ENCODE results near the gene ANKRD2. TPM values are rescaled to one million over a fixed set of nuclear protein-coding genes. Genes with fewer than 3 reads are reported as not detected.
"Not testable (repeated sequence)": the region's sequence is repeated elsewhere in the genome, so short reads cannot be mapped to it uniquely, and the experiment has no call there.

ANKRD2 gene
- total RNA-seq, 2 experiments from 2014 or later: 0.26 TPM; not detected in 1

DNA sequence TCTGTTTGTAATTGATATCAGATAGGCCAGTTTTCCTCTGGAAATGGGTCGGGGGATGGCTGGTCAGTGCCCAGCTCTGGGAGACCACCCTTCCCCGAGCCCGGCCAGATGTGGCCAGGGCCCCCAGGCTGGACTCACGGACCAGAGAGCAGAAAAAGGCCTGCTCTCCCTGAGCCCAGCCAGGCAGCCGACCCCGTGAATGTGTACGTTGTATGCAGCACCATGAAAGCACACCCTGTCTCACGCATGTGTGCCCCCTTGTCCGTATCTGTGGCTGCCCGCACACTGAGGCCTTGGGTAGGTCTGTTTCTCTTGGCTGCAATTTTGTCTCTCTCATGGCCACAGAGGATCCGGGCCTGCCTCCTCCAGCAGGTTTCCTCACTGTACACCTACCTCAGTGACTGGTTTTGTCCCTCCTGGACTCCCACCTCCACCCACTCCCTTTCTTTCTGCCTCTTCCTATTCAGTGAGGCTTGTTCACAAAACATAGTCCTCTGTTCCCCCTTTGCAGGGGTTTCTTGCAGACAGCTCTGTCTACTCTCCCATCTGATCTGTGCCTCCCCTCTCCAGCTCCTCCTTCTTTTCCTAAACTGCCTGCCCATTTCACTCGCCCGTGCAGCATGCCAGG, 23.6 kb upstream of the ANKRD2 start:
- Mint-ChIP-seq H3K27me3 (ENCODE audit: low read depth) (no peaks in the 10 kb centered on the region), H3K27ac (no peak overlapping the region), H3K4me3 (no peak overlapping the region), H3K4me1 (ENCODE audit: low read depth) (no peaks in the 10 kb centered on the region), H3K36me3 (ENCODE audit: low read depth) (no peaks in the 10 kb centered on the region), H3K9me3 (ENCODE audit: insufficient read depth) (no peaks in the 10 kb centered on the region)
- no peak for ATAC-seq
- ChIA-PET POLR2A (no interaction called here), CTCF (no interaction called here)
- DNase-seq: no peak

DNA sequence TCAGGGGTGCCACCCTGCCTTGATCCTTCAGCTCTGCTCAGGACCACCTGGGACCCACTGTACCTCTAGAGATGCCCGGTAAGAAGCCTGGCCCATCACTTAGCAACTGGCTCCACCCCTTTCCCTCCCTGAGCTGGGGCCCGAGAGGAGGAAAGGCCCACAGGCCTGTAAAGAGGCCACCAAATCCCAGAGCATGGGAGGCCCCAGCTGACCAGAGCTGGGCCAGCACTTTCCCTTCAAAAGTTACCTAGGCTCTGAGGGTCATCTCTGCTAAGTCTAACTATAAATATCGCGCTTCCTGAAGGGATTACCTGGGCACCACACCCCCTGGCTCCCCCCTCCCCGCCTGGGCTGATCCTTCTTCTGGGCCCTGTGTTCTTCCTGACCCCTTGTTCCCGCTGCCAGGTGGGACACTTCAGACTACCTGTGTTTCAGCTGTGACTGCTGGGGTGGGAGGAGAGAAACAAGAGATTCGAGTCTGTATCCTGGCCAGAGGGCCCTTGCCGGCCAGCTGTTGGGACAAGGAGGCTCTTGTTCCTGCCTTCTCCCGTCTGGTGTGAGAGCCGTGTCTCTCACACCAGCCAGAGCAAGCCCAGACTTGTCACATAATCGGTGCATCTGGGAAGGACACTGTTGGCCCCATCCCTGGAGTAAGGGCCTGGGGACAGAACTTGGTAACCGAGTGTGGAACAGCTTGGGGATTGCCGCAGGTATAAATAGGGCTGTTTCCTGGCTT, 22.8 kb upstream of the ANKRD2 start:
- H3K4me1 Mint-ChIP-seq (ENCODE audit: low read depth): no peaks in the 10 kb centered on the region
- DNase-seq (no peak), ATAC-seq (no peak)
- H3K36me3 Mint-ChIP-seq (ENCODE audit: low read depth): no peaks in the 10 kb centered on the region
- no peaks in the 10 kb centered on the region for H3K9me3 Mint-ChIP-seq (ENCODE audit: insufficient read depth)
- no peak overlapping the region for H3K4me3 Mint-ChIP-seq
- POLR2A ChIA-PET: no interaction called here
- H3K27me3 Mint-ChIP-seq (ENCODE audit: low read depth): no peaks in the 10 kb centered on the region
- no peak overlapping the region for H3K27ac Mint-ChIP-seq
- CTCF ChIA-PET: interaction anchor here (0.9 to 1.3 kb wide), 2 partner anchors 10 to 85 kb away, joined by 3 read pairs; no protein-coding TSS in a partner anchor

DNA sequence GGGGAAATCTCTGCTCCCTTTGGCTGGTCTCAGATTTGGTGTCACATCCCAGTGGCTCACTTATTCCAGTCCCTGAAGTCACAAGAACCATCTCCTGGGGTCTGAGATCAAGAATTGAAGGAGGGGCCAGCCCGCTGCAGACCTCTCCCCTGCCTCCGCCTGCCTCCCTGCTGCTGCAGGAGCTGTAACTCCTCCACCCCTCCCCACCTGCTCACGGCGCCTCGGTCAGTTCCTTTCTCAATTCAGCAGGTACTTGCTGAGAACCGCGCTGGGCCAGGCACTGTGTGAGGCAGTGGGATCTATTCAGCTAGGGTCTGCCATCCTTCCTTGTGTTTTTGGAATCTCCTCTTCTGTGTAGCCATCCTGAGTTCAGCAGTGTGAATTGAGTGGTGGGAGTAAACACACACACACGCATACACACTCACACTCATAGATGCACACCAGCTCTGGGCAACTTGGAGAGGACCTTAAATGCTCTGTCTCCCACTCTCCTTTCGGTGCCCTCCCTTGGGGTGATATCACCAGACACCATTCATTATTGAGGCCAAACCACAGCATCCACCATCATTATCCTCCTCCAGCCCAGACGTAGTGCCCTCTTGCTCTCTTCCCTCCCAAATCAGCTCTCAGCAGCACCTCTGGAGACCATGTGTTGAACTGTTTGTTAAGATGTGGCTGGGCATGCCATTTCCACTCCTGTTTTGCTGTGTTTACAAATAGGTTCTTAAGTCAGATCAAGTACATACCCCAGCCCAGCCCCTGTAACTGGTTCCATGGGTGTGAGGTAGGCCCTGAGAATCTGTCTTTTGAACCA, 22.0 kb upstream of the ANKRD2 start:
- DNase-seq (no peak), ATAC-seq (no peak)
- POLR2A ChIA-PET: no interaction called here
- Mint-ChIP-seq H3K27me3 (ENCODE audit: low read depth) (peaks cover 1% of the 10 kb centered on the region), H3K27ac (no peak overlapping the region), H3K4me1 (ENCODE audit: low read depth) (no peaks in the 10 kb centered on the region), H3K36me3 (ENCODE audit: low read depth) (no peaks in the 10 kb centered on the region), H3K9me3 (ENCODE audit: insufficient read depth) (peaks cover 4% of the 10 kb centered on the region), H3K4me3 (no peak overlapping the region)
- CTCF ChIA-PET: interaction anchor here (0.9 to 1.3 kb wide), 3 partner anchors 8 to 86 kb away, joined by 3 to 5 read pairs (median 3); no protein-coding TSS in a partner anchor

DNA sequence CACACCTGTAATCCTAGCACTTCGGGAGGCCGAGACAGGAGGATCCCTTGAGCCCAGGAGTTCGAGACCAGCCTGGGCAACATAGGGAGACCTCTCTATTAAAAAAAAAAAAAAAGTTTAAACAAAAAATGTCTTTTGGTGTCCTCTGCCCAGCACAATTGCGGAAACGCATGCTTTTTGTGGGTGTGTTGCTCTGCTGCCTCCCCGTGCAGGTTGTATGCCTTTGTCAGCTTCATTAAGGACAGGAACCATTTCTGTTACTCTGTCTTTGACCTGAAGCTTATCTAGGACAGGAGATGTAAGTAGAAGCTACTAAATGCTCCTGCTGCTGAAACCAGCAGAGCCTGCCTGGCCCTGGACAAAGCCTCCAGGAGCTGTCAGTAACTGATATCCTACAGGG, 21.3 kb upstream of the ANKRD2 start:
- CTCF ChIA-PET: interaction anchor here (1.3 to 4.1 kb wide), 2 partner anchors 9 to 88 kb away, joined by 5 to 49 read pairs; no protein-coding TSS in a partner anchor
- Mint-ChIP-seq H3K27ac (no peak overlapping the region), H3K9me3 (ENCODE audit: insufficient read depth) (peaks cover 4% of the 10 kb centered on the region), H3K4me1 (ENCODE audit: low read depth) (no peaks in the 10 kb centered on the region), H3K36me3 (ENCODE audit: low read depth) (no peaks in the 10 kb centered on the region), H3K27me3 (ENCODE audit: low read depth) (peaks cover 1% of the 10 kb centered on the region), H3K4me3 (no peak overlapping the region)
- POLR2A ChIA-PET: interaction anchor here (1.5 kb wide), 1 partner anchor 13 kb away, joined by 4 read pairs; no protein-coding TSS in a partner anchor
- no peak for ATAC-seq
- no peak for DNase-seq

DNA sequence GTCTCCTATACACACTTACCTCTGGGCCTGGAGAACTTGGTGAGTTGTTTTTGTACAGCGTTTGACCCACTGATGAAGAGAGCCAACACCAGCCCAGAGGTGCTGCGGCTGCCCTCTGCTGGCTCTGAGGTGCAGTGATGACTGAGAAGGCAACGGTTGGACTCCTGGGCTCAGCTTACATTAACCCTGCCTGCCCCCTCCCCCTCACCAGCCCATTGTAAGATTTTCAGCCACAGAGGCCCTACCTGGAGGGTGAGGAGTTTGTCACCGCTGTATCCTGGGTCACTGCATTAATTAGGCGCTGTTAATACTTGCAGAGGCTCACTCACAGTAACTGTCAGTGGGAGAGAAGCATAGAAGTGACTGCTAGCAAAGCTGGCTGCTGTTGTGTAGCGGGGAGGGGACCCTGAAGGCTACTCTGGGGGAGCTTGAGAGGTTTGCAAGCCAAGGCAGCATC, 19.0 kb upstream of the ANKRD2 start:
- CTCF ChIA-PET: interaction anchor here (0.6 to 4.1 kb wide), 20 partner anchors 8 to 146 kb away, joined by 3 to 49 read pairs (median 4); partner anchors contain the start of gene ANKRD2

DNA sequence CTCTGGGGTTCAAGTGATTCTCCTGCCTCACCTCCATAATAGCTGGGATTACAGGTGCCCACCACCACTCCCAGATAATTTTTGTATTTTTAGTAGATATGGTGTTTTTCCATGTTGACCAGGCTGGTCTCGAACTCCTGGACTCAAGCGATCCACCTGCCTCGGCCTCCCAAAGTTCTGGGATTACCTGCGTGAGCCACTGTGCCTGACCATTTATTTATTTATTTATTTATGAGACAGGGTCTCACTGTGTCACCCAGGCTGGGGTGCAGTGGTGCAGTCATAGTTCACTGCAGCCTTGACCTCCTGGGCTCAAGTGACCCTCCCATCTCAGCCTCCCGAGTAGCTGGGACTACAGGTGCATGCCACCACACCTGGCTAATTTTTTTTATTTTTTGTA, 18.2 kb upstream of the ANKRD2 start:
- H3K4me1 Mint-ChIP-seq (ENCODE audit: low read depth); H3K27me3 Mint-ChIP-seq (ENCODE audit: low read depth); DNase-seq; H3K9me3 Mint-ChIP-seq (ENCODE audit: insufficient read depth); H3K27ac Mint-ChIP-seq; ATAC-seq; POLR2A ChIA-PET; H3K36me3 Mint-ChIP-seq (ENCODE audit: low read depth); H3K4me3 Mint-ChIP-seq: not testable (repeated sequence)
- CTCF ChIA-PET: interaction anchor here (0.8 to 4.1 kb wide), 16 partner anchors 9 to 147 kb away, joined by 3 to 49 read pairs (median 4); partner anchors contain the start of genes ANKRD2 and HOGA1

More for the DNA sequence above, 19.0 kb upstream of the ANKRD2 start:
- Mint-ChIP-seq H3K4me1 (ENCODE audit: low read depth) (no peaks in the 10 kb centered on the region), H3K36me3 (ENCODE audit: low read depth) (no peaks in the 10 kb centered on the region), H3K27me3 (ENCODE audit: low read depth) (peaks cover 4% of the 10 kb centered on the region), H3K9me3 (ENCODE audit: insufficient read depth) (peaks cover 4% of the 10 kb centered on the region), H3K4me3 (no peak overlapping the region), H3K27ac (no peak overlapping the region)
- peak; percentile 98 for ATAC-seq
- DNase-seq: peak; percentile 65
- POLR2A ChIA-PET: interaction anchor here (0.6 kb wide), 1 partner anchor 16 kb away, joined by 4 read pairs; no protein-coding TSS in a partner anchor

DNA sequence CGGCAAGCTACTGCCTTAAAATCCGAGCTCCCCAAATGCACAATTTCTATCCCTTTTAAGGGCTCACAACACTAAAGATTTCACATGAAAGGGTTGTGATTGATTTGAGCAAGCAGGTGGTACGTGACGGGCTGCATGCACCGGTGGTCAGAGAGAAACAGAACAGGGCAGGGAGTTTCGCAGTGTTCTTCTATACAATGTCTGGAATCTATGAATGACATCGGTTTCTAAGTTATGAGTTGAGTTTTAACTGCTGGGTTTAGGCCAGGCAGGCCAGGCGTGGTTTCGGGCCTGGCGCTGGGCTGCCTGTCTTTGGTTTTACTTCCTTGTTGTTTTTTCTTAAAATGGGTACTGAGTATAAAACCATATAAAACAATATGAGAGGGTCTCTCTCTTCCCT, 17.0 kb upstream of the ANKRD2 start:
- CTCF ChIA-PET: interaction anchor here (3.2 to 4.1 kb wide), 3 partner anchors 16 to 148 kb away, joined by 13 to 49 read pairs (median 22); partner anchors contain the start of gene ANKRD2
- H3K27ac Mint-ChIP-seq; H3K36me3 Mint-ChIP-seq (ENCODE audit: low read depth); H3K4me3 Mint-ChIP-seq; H3K4me1 Mint-ChIP-seq (ENCODE audit: low read depth); H3K9me3 Mint-ChIP-seq (ENCODE audit: insufficient read depth); ATAC-seq; DNase-seq; POLR2A ChIA-PET; H3K27me3 Mint-ChIP-seq (ENCODE audit: low read depth): not testable (repeated sequence)

DNA sequence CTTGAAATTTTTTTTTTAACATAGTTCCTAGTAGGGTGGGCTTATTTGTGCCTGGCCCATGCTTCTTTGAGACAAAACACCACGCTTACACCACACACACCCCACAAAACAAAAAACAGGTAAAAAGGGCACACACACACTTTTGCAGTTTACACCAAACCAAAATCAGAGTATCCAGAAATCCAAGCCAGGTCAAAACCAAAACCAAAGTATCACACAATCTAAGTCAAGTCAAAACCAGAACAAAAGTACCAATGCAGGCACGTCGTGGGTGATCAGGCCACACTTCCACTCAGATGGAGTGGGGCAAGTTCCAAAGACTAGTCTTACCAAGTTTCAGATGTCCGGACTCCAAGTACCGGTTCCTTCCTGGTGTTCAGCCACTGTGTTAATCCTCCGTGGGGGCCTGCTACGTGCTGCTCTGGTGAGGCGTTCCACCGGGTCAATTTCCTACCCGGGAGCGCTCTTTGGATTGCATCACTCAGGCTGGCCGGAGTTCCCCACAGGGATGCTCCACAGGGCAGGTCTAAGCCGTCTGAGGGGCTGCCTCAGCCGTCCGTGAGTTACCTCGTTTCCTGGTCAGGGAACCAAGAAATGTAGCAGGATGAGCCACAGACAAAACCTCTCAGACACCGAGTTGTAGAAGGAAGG, 11.7 kb upstream of the ANKRD2 start:
- H3K4me1 Mint-ChIP-seq (ENCODE audit: low read depth); POLR2A ChIA-PET; H3K36me3 Mint-ChIP-seq (ENCODE audit: low read depth); H3K27me3 Mint-ChIP-seq (ENCODE audit: low read depth); H3K4me3 Mint-ChIP-seq; H3K9me3 Mint-ChIP-seq (ENCODE audit: insufficient read depth); H3K27ac Mint-ChIP-seq; ATAC-seq; DNase-seq: not testable (repeated sequence)
- CTCF ChIA-PET: interaction anchor here (1.4 kb wide), 1 partner anchor 11 kb away, joined by 3 read pairs; no protein-coding TSS in a partner anchor

DNA sequence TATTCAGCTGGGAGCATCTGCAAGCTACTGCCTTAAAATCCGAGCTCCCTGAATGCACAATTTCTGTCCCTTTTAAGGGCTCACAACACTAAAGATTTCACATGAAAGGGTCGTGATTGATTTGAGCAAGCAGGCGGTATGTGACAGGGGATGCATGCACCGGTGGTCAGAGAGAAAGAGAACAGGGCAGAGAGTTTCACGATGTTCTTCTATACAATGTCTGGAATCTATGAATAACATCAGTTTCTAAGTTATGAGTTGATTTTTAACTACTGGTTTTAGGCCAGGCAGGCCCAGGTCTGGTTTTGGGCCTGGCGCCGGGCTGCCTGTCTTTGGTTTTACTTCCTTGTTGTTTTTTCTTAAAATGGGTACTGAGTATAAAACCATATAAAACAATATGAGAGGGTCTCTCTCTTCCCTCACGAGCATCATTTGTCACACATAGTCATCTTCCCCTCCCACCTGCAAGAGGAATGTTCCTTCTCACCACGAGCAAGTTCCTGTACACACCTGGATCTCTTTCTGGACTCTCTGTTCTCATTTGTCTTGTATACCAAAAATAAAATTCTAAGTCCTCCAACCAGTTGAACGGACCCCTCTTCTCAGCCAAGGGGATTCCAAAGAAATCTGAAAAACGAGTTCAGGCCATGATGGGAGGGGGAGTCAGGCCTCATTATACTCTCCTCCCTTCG, 11.0 kb upstream of the ANKRD2 start:
- H3K4me1 Mint-ChIP-seq (ENCODE audit: low read depth); H3K27me3 Mint-ChIP-seq (ENCODE audit: low read depth); POLR2A ChIA-PET; H3K4me3 Mint-ChIP-seq; H3K36me3 Mint-ChIP-seq (ENCODE audit: low read depth); H3K9me3 Mint-ChIP-seq (ENCODE audit: insufficient read depth); CTCF ChIA-PET; DNase-seq; ATAC-seq; H3K27ac Mint-ChIP-seq: not testable (repeated sequence)

DNA sequence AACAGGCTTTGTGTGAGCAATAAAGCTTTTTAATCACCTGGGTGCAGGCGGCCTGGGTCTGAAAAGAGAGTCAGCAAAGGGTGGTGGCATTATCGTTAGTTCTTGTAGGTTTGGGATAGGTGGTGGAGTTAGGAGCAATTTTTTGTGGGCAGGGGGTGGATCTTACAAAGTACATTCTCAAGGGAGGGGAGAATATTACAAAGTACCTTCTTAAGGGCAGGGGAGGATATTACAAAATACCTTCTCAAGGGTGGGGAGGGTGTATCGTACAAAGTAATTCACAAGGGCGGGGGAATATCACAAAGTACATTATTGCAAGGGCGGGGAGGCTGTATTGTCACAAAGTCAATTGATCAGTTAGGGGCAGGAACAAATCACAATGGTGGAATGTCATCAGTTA, 10.2 kb upstream of the ANKRD2 start:
- CTCF ChIA-PET; H3K36me3 Mint-ChIP-seq (ENCODE audit: low read depth); H3K9me3 Mint-ChIP-seq (ENCODE audit: insufficient read depth); POLR2A ChIA-PET; H3K27ac Mint-ChIP-seq; H3K4me1 Mint-ChIP-seq (ENCODE audit: low read depth); H3K27me3 Mint-ChIP-seq (ENCODE audit: low read depth); ATAC-seq; DNase-seq; H3K4me3 Mint-ChIP-seq: not testable (repeated sequence)

DNA sequence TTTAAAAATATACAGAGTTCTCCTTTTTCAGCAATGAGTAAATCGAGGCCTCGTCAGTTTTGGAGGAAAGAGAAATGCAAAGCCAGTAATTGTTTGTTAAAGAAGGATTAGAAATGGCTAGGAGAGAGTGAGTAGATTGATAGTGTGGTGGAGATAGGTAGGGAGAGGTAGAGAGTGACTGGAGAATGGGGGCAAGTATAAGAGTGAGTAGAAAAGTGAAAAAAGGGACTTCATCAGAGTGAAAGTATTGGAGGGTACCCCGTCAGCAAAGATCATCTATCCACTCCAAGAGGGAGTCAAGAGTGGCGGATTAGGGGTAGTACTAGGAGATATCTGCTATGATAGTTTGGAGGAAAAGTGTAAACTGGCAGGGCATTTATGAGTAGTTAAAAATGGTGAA, 9.2 kb upstream of the ANKRD2 start:
- peaks cover 3% of the 10 kb centered on the region for H3K4me1 Mint-ChIP-seq (ENCODE audit: low read depth)

More for the DNA sequence above, 9.2 kb upstream of the ANKRD2 start:
- POLR2A ChIA-PET: no interaction called here
- H3K36me3 Mint-ChIP-seq (ENCODE audit: low read depth): no peaks in the 10 kb centered on the region
- no peak overlapping the region for H3K4me3 Mint-ChIP-seq
- no peak overlapping the region for H3K27ac Mint-ChIP-seq
- H3K9me3 Mint-ChIP-seq (ENCODE audit: insufficient read depth): no peaks in the 10 kb centered on the region
- CTCF ChIA-PET: no interaction called here
- no peaks in the 10 kb centered on the region for H3K27me3 Mint-ChIP-seq (ENCODE audit: low read depth)
- no peak for ATAC-seq
- no peak for DNase-seq

Data from activated CD8-positive, alpha-beta T cell treated with anti-CD3 and anti-CD28 coated beads, Interleukin-2, amount 10 ng/mL, durations not matched to agents 7 days and 5 days (primary cell).